ENCODE results near the gene TMEM114.
A peak's percentile ranks its signal among the peaks of the same experiment; 100 is the strongest.
"Not testable (repeated sequence)": the region's sequence is repeated elsewhere in the genome, so short reads cannot be mapped to it uniquely, and the experiment has no call there.

TMEM114 gene

DNA sequence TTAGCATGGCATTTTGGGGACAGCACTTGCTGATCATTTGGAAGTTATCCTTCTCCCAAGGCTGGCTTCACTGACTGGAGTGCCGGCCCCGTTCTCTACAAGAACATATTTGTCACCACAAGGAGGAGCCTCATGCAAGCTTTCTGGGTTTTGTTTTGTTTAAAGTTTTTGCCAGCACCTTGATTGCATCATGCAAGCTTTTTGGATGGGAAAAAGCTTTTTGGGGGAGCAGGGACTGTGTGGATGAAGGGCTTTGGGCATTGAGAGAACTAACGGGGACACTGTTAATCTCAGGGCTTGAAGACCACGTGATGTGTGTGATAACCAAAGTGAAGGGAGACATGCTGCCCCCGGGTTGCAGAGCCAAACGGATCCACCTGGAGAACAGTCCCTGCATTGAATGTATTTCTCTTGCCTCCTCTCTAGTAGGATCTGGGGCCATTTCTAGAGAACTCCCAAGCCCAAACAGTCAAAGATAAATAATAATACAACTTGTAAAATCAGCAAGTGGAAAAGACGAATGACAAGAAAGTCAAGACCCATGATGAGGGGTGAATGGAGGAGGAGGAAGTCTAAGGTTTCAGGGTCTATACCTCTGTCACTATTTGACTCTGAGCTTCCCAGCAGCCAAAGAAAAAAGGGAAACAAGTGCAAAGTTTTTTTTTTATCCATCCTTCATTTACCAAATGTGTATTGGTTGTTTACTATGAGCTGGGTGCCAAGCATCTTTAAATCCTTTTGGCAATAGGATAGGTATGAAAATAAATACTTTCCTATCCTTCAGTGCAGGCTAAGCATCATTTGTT lies 17.2 kb downstream of the TMEM114 start:
- ChIA-PET POLR2A (ENCODE audit: low non-redundant PET) (no interaction called here), CTCF (interaction anchor here (0.5 to 1.4 kb wide), 3 partner anchors 17 to 1706 kb away, joined by 3 to 5 read pairs (median 4); partner anchors contain the start of gene TMEM114)
- no peak overlapping the region for H3K27ac ChIP-seq
- TF ChIP-seq, protein P1, sequence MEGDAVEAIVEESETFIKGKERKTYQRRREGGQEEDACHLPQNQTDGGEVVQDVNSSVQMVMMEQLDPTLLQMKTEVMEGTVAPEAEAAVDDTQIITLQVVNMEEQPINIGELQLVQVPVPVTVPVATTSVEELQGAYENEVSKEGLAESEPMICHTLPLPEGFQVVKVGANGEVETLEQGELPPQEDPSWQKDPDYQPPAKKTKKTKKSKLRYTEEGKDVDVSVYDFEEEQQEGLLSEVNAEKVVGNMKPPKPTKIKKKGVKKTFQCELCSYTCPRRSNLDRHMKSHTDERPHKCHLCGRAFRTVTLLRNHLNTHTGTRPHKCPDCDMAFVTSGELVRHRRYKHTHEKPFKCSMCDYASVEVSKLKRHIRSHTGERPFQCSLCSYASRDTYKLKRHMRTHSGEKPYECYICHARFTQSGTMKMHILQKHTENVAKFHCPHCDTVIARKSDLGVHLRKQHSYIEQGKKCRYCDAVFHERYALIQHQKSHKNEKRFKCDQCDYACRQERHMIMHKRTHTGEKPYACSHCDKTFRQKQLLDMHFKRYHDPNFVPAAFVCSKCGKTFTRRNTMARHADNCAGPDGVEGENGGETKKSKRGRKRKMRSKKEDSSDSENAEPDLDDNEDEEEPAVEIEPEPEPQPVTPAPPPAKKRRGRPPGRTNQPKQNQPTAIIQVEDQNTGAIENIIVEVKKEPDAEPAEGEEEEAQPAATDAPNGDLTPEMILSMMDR (conservative IDR thresholded peaks at IDR 0.05; ENCODE audit: low read depth) = peak; percentile 48
- no peak for DNase-seq (ENCODE audit: low spot score)

DNA sequence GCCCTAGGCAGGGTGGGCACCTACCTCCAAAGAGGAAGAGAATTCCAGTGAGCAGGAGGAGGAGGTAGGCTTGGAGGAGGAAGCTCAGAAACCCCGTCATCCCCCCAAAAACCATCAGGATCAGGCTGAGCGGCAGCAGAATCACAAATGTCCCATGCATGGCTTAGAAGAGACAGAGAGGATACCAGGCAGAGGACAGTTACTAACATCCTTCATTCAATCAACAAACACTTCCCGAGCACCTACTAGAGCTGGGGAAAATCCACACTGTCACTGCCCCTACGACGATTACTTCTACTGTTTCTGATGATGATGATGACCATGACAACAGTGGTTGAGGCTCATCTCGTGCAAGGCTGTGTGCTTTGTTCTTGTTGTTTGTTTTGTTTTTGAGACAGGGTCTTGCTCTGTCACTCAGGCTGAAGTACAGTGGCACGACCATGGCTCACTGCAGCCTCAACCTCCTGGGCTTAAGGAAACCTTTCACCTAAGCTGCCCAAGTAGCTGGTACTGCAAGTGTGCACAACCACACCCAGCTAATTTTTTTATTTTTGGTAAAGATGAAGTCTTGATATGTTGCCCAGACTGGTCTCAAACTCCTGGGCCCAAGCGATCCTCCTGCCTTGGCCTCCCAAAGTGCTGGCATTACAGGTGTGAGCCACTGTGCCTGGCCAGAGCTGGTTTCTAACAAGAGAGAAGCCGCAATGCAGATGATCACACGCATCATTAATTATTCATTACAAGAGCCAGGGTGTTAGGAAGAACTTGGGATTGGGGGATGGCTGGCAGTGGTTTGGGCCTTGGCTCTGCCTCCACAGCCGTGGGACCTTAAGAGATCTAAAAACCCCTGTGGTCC lies 18.0 kb downstream of the TMEM114 start:
- TF ChIP-seq, protein P1 (conservative IDR thresholded peaks at IDR 0.05; ENCODE audit: low read depth) = no peak
- DNase-seq (ENCODE audit: low spot score) = no peak
- ChIA-PET POLR2A (ENCODE audit: low non-redundant PET) (no interaction called here), CTCF (interaction anchor here (0.8 to 1.4 kb wide), 3 partner anchors 18 to 104 kb away, joined by 3 to 5 read pairs (median 4); partner anchors contain the start of gene TMEM114)
- H3K27ac ChIP-seq = no peak overlapping the region

DNA sequence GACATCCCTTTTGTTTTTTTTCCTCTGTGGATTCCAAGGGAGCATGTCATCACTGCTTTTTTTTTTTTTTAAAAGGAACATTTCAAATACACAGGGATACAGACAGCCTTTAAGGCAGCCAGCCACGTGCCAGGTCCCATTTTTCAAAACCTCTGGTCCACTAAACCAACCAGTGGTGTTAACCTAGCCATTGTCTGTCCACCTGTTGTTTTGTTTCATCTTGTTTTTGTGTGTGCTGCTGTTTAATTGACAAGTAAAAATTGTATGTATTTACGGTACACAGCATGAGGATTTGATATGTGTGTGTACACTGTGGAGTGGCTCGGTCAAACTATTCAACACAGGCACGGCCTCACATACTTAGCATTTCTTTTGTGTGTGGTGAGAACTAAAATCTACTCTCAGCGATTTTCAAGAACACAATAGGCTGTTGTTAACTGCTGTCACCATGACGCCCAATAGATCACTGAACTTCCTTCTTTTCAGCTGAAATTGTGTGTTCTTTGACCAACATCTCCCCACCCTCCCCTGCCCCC lies 19.2 kb downstream of the TMEM114 start:
- POLR2A ChIA-PET (ENCODE audit: low non-redundant PET) = no interaction called here
- DNase-seq (ENCODE audit: low spot score) = no peak

DNA sequence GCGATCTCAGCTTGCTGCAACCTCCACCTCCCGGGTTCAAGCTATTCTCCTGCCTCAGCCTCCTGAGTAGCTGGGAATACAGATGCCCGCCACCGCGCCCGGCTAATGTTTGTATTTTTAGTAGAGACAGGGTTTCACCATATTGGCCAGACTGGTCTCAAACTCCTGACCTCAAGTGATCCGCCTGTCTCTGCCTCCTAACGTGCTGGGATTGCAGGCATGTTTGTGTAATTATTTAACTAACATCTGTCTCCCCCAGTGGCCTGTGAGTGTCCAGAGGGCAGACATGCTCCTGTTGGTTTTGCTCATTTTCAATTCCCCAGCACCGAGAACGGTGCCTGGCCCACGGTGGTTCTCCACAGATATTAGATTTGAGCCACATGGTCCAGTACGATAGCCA lies 19.9 kb downstream of the TMEM114 start:
- ChIA-PET CTCF (interaction anchor here (0.8 kb wide), 1 partner anchor 415 kb away, joined by 5 read pairs; no protein-coding TSS in a partner anchor), POLR2A (ENCODE audit: low non-redundant PET) (interaction anchor here (0.5 kb wide), 1 partner anchor 51 kb away, joined by 3 read pairs; the partner anchor contains the start of gene METTL22)
- not testable (repeated sequence) for DNase-seq (ENCODE audit: low spot score); H3K27ac ChIP-seq

More for the DNA sequence above, 19.2 kb downstream of the TMEM114 start:
- TF ChIP-seq, protein P1 (conservative IDR thresholded peaks at IDR 0.05; ENCODE audit: low read depth) = no peak
- no peak overlapping the region for H3K27ac ChIP-seq
- CTCF ChIA-PET = interaction anchor here (0.8 kb wide), 1 partner anchor 415 kb away, joined by 5 read pairs; no protein-coding TSS in a partner anchor

DNA sequence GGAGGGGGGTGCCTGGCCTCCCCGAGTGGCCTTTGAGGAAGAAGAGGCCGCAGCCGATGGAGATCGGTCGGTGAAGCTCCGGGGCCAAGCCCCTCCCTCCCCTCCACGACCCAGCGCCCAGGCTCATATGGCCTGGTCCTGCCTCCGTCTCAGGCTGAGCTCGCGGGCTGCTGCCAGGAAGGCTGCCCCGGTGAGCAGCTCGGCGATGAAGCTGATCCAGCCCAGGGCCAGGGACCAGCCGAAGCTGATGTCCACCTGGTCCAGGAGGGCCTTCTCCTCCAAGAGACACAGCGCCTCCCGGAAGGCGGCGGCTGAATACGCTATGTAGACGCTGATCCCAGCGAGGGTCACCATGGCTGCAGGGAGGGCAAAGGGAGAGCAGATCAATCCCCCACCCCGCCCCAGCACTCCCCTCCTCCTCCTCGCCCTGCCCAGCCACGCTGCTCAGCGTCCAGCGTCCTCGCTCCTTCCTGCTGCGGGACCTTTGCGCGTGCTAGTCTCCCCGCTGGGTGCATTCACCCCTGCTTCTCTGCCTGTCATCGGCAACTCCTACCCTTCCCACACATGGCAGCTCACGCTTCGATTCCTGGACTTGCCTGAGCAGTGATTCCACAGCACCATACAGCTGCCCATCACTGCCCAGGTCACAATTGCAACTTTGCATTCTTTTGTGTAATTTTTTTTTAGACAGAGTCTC lies 20.5 kb downstream of the TMEM114 start:
- TF ChIP-seq, protein P1 (conservative IDR thresholded peaks at IDR 0.05; ENCODE audit: low read depth) = no peak

DNA sequence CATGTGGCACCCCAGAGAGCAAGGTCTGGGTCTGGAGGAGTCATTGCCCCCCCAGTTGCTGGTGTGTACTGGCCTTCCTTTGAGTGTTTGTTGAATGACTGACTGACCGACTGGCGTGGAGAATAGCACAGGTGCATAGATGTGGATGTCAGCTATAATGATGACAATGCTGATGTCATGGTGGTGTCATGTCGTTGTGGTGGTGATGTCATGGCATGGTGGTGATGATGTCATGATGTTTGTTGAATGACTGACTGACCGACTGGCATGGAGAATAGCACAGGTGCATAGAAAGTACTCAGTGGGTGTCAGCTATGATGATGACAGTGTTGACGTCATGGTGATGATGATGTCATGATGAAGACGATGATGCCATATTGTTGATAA lies 22.1 kb downstream of the TMEM114 start:
- TF ChIP-seq, protein P1 (conservative IDR thresholded peaks at IDR 0.05; ENCODE audit: low read depth) = no peak
- CTCF ChIA-PET = interaction anchor here (0.6 kb wide), 1 partner anchor 88 kb away, joined by 3 read pairs; no protein-coding TSS in a partner anchor
- POLR2A ChIA-PET (ENCODE audit: low non-redundant PET) = no interaction called here
- H3K27ac ChIP-seq = no peak overlapping the region
- no peak for DNase-seq (ENCODE audit: low spot score)

More for the DNA sequence above, 20.5 kb downstream of the TMEM114 start:
- H3K27ac ChIP-seq = no peak overlapping the region
- POLR2A ChIA-PET (ENCODE audit: low non-redundant PET) = interaction anchor here (0.5 kb wide), 1 partner anchor 51 kb away, joined by 3 read pairs; the partner anchor contains the start of gene METTL22
- CTCF ChIA-PET = no interaction called here
- DNase-seq (ENCODE audit: low spot score) = no peak
